T-helper 1 cell treated with Interleukin-12 subunit alpha and Interleukin-12 subunit beta and Interleukin-4 antibody, amounts not matched to agents 30 μg/mL and 1 μg/mL, for 36 hours (primary cell): ENCODE data around the gene CLASP2.

ENCODE experiments used
- H3K27ac Mint-ChIP-seq: one replicate; pipeline ENCODE4 v1.8.0; 2021; ENCODE audit warnings: mild to moderate bottlenecking, mixed read lengths
- H3K27me3 Mint-ChIP-seq: one replicate; pipeline ENCODE4 v1.8.0; 2021; ENCODE audit warnings: low read depth, mixed read lengths
- H3K36me3 Mint-ChIP-seq: one replicate; pipeline ENCODE4 v1.8.0; 2021; ENCODE audit warnings: low read depth, mixed read lengths
- H3K4me1 Mint-ChIP-seq: one replicate; pipeline ENCODE4 v1.8.0; 2021; ENCODE audit warnings: low read depth, mixed read lengths
- H3K4me3 Mint-ChIP-seq: one replicate; pipeline ENCODE4 v1.8.0; 2021; ENCODE audit warnings: mild to moderate bottlenecking, moderate library complexity, mixed read lengths
- H3K9me3 Mint-ChIP-seq: one replicate; pipeline ENCODE4 v1.8.0; 2021; ENCODE audit warnings: mixed read lengths

CLASP2 gene

GRCh38 chr3:33578325-33579177 lies 139.5 kb downstream of the CLASP2 start:
- Mint-ChIP-seq H3K9me3 (no peaks in the 10 kb centered on the region), H3K27me3 (no peaks in the 10 kb centered on the region), H3K4me1 (no peaks in the 10 kb centered on the region), H3K27ac (no peak overlapping the region), H3K36me3 (peaks cover 5% of the 10 kb centered on the region), H3K4me3 (no peak overlapping the region)

- Mint-ChIP-seq H3K9me3 (no peaks in the 10 kb centered on the region), H3K27ac (no peak overlapping the region)
These were observed 140.5 kb downstream of the CLASP2 start for GRCh38 chr3:33577588-33577987.

GRCh38 chr3:33577173-33577572 lies 140.9 kb downstream of the CLASP2 start:
- Mint-ChIP-seq H3K27ac (no peak overlapping the region), H3K27me3 (no peaks in the 10 kb centered on the region), H3K36me3 (peaks cover 8% of the 10 kb centered on the region), H3K9me3 (no peaks in the 10 kb centered on the region), H3K4me1 (no peaks in the 10 kb centered on the region), H3K4me3 (no peak overlapping the region)

More at GRCh38 chr3:33577588-33577987, 140.5 kb downstream of the CLASP2 start:
- Mint-ChIP-seq H3K36me3 (peaks cover 8% of the 10 kb centered on the region), H3K4me1 (no peaks in the 10 kb centered on the region), H3K27me3 (no peaks in the 10 kb centered on the region), H3K4me3 (no peak overlapping the region)

- Mint-ChIP-seq H3K27ac (no peak overlapping the region), H3K9me3 (no peaks in the 10 kb centered on the region), H3K4me1 (no peaks in the 10 kb centered on the region), H3K27me3 (no peaks in the 10 kb centered on the region), H3K4me3 (no peak overlapping the region), H3K36me3 (peaks cover 11% of the 10 kb centered on the region)
These were observed 142.7 kb downstream of the CLASP2 start for GRCh38 chr3:33575311-33575710.

- no peak overlapping the region for H3K27ac Mint-ChIP-seq
- H3K4me3 Mint-ChIP-seq = no peak overlapping the region
- peaks cover 8% of the 10 kb centered on the region for H3K36me3 Mint-ChIP-seq
- H3K27me3 Mint-ChIP-seq = no peaks in the 10 kb centered on the region
- H3K4me1 Mint-ChIP-seq = no peaks in the 10 kb centered on the region
- H3K9me3 Mint-ChIP-seq = no peaks in the 10 kb centered on the region
These were observed 160.2 kb downstream of the CLASP2 start for GRCh38 chr3:33557829-33558228.

- Mint-ChIP-seq H3K27ac (no peak overlapping the region), H3K4me3 (no peak overlapping the region), H3K27me3 (no peaks in the 10 kb centered on the region), H3K4me1 (no peaks in the 10 kb centered on the region), H3K9me3 (no peaks in the 10 kb centered on the region), H3K36me3 (peaks cover 11% of the 10 kb centered on the region)
These were observed 160.8 kb downstream of the CLASP2 start for GRCh38 chr3:33557279-33557678.

- Mint-ChIP-seq H3K4me3 (no peak overlapping the region), H3K36me3 (peaks cover 16% of the 10 kb centered on the region), H3K27ac (no peak overlapping the region), H3K9me3 (peaks cover 5% of the 10 kb centered on the region), H3K27me3 (no peaks in the 10 kb centered on the region), H3K4me1 (no peaks in the 10 kb centered on the region)
These were observed 171.0 kb downstream of the CLASP2 start for GRCh38 chr3:33547101-33547500.

GRCh38 chr3:33544126-33544525 lies 173.9 kb downstream of the CLASP2 start:
- H3K27ac Mint-ChIP-seq = no peak overlapping the region
- H3K27me3 Mint-ChIP-seq = no peaks in the 10 kb centered on the region
- H3K36me3 Mint-ChIP-seq = peaks cover 7% of the 10 kb centered on the region
- no peaks in the 10 kb centered on the region for H3K4me1 Mint-ChIP-seq
- H3K4me3 Mint-ChIP-seq = no peak overlapping the region
- H3K9me3 Mint-ChIP-seq = peaks cover 5% of the 10 kb centered on the region

GRCh38 chr3:33543601-33544000 lies 174.5 kb downstream of the CLASP2 start:
- H3K9me3 Mint-ChIP-seq = peaks cover 5% of the 10 kb centered on the region
- H3K4me1 Mint-ChIP-seq = no peaks in the 10 kb centered on the region

GRCh38 chr3:33541918-33542317 lies 176.1 kb downstream of the CLASP2 start:
- Mint-ChIP-seq H3K27me3 (no peaks in the 10 kb centered on the region), H3K27ac (no peak overlapping the region), H3K9me3 (no peaks in the 10 kb centered on the region), H3K4me1 (no peaks in the 10 kb centered on the region), H3K4me3 (no peak overlapping the region), H3K36me3 (peaks cover 6% of the 10 kb centered on the region)

More at GRCh38 chr3:33543601-33544000, 174.5 kb downstream of the CLASP2 start:
- no peak overlapping the region for H3K4me3 Mint-ChIP-seq
- H3K27me3 Mint-ChIP-seq = no peaks in the 10 kb centered on the region
- peaks cover 4% of the 10 kb centered on the region for H3K36me3 Mint-ChIP-seq
- H3K27ac Mint-ChIP-seq = no peak overlapping the region

GRCh38 chr3:33538678-33539339 lies 179.2 kb downstream of the CLASP2 start:
- Mint-ChIP-seq H3K4me3 (no peak overlapping the region), H3K27me3 (no peaks in the 10 kb centered on the region), H3K27ac (no peak overlapping the region), H3K9me3 (no peaks in the 10 kb centered on the region), H3K36me3 (peaks cover 20% of the 10 kb centered on the region), H3K4me1 (no peaks in the 10 kb centered on the region)

GRCh38 chr3:33537133-33537532 lies 180.9 kb downstream of the CLASP2 start:
- Mint-ChIP-seq H3K36me3 (peaks cover 23% of the 10 kb centered on the region), H3K27me3 (no peaks in the 10 kb centered on the region), H3K4me3 (no peak overlapping the region), H3K27ac (no peak overlapping the region), H3K4me1 (no peaks in the 10 kb centered on the region), H3K9me3 (no peaks in the 10 kb centered on the region)

GRCh38 chr3:33526787-33527186 lies 191.3 kb downstream of the CLASP2 start:
- no peak overlapping the region for H3K4me3 Mint-ChIP-seq
- H3K27me3 Mint-ChIP-seq = no peaks in the 10 kb centered on the region
- peaks cover 42% of the 10 kb centered on the region for H3K9me3 Mint-ChIP-seq
- H3K27ac Mint-ChIP-seq = no peak overlapping the region
- H3K36me3 Mint-ChIP-seq = peaks cover 55% of the 10 kb centered on the region
- H3K4me1 Mint-ChIP-seq = no peaks in the 10 kb centered on the region

GRCh38 chr3:33525232-33525631 lies 192.8 kb downstream of the CLASP2 start:
- Mint-ChIP-seq H3K4me1 (no peaks in the 10 kb centered on the region), H3K9me3 (peaks cover 42% of the 10 kb centered on the region), H3K4me3 (no peak overlapping the region), H3K27me3 (no peaks in the 10 kb centered on the region), H3K27ac (no peak overlapping the region), H3K36me3 (peaks cover 51% of the 10 kb centered on the region)

- no peaks in the 10 kb centered on the region for H3K4me1 Mint-ChIP-seq
These were observed 194.9 kb downstream of the CLASP2 start for GRCh38 chr3:33523093-33523667.

More at GRCh38 chr3:33523093-33523667, 194.9 kb downstream of the CLASP2 start:
- Mint-ChIP-seq H3K36me3 (peaks cover 42% of the 10 kb centered on the region), H3K4me3 (no peak overlapping the region), H3K9me3 (peaks cover 31% of the 10 kb centered on the region), H3K27ac (no peak overlapping the region), H3K27me3 (no peaks in the 10 kb centered on the region)
